Keratinocyte (primary cell): ENCODE measurements around the gene CHAF1A. TPM values are rescaled to one million over a fixed set of nuclear protein-coding genes. Genes with fewer than 3 reads are reported as not detected.

Experiments used
- DNase-seq: peaks from one replicate; pipeline ENCODE4 v3.0.0-alpha.2; 2011; ENCODE audit warnings: low read depth, missing footprints, low spot score
- FAIRE-seq: peaks from 2 replicates; lab custom pipeline; 2011; peaks lifted over from hg19 to GRCh38; lab: Jason Lieb, UNC
- H2AFZ ChIP-seq: 2 replicates; pipeline ENCODE4 v1.6.0; 2012; ENCODE audit warnings: low read length, control low read depth, inconsistent platforms; ENCODE audit not compliant: control insufficient read depth
- H3K27ac ChIP-seq: 2 replicates; pipeline ENCODE4 v1.5.1; 2011; ENCODE audit warnings: low read length; ENCODE audit not compliant: control insufficient read depth, insufficient read depth
- H3K27me3 ChIP-seq: 3 replicates; pipeline ENCODE4 v1.6.0; 2011; ENCODE audit warnings: low read length; ENCODE audit not compliant: control insufficient read depth, insufficient read depth; ENCODE audit errors: extremely low read depth
- H3K36me3 ChIP-seq, 2 experiments: 2 replicates in 1 of 2; 3 replicates in 1 of 2; pipeline ENCODE4 v1.5.1; 2011; ENCODE audit warnings: low read length in 2 of 2, mild to moderate bottlenecking in 1 of 2; ENCODE audit not compliant: control insufficient read depth in 2 of 2, insufficient read depth in 2 of 2; ENCODE audit errors: extremely low read depth in 1 of 2
- H3K4me1 ChIP-seq: 3 replicates; pipeline ENCODE4 v1.5.1; 2011; ENCODE audit warnings: low read length; ENCODE audit not compliant: control insufficient read depth, insufficient read depth; ENCODE audit errors: extremely low read depth
- H3K4me2 ChIP-seq: 3 replicates; pipeline ENCODE4 v1.6.0; 2011; ENCODE audit warnings: low read depth, low read length; ENCODE audit not compliant: control insufficient read depth, insufficient read depth; ENCODE audit errors: extremely low read depth
- H3K4me3 ChIP-seq, 3 experiments: fragments of 200-600 bp in 1 of 3; sonication (generic) in 1 of 3; 2 replicates in 2 of 3; 3 replicates in 1 of 3; pipeline ENCODE4 v1.5.1; 2011 to 2016; ENCODE audit warnings: low read length in 3 of 3, mild to moderate bottlenecking in 3 of 3, control low read depth in 2 of 3, inconsistent platforms in 1 of 3, low read depth in 1 of 3, mixed read lengths in 1 of 3, mixed run types in 1 of 3, moderate library complexity in 1 of 3; ENCODE audit not compliant: control insufficient read depth in 2 of 3, insufficient read depth in 2 of 3; ENCODE audit errors: extremely low read depth in 1 of 3
- H3K79me2 ChIP-seq: 2 replicates; pipeline ENCODE4 v1.6.0; 2012; ENCODE audit warnings: low read length; ENCODE audit not compliant: control insufficient read depth, insufficient read depth
- H3K9ac ChIP-seq: 3 replicates; pipeline ENCODE4 v1.6.0; 2011; ENCODE audit warnings: low read length; ENCODE audit not compliant: control insufficient read depth, insufficient read depth; ENCODE audit errors: extremely low read depth
- H3K9me1 ChIP-seq: 3 replicates; pipeline ENCODE4 v1.6.0; 2011; ENCODE audit warnings: low read length; ENCODE audit not compliant: control insufficient read depth, insufficient read depth; ENCODE audit errors: extremely low read depth
- H3K9me3 ChIP-seq: 2 replicates; pipeline ENCODE4 v1.5.1; 2012; ENCODE audit warnings: low read depth, low read length; ENCODE audit not compliant: control insufficient read depth
- H4K20me1 ChIP-seq: 3 replicates; pipeline ENCODE4 v1.6.0; 2011; ENCODE audit warnings: low read length; ENCODE audit not compliant: control insufficient read depth, insufficient read depth; ENCODE audit errors: extremely low read depth
- CTCF ChIP-seq, 3 experiments: IDR thresholded peaks in 1 of 3; conservative IDR thresholded peaks in 1 of 3; optimal IDR thresholded peaks in 1 of 3; 2 replicates in 2 of 3; 3 replicates in 1 of 3; pipeline versions ENCODE3 to v1.5.1; 2011; ENCODE audit warnings: low read length in 3 of 3, mild to moderate bottlenecking in 3 of 3, moderate library complexity in 2 of 3, control low read depth in 1 of 3, inconsistent platforms in 1 of 3; ENCODE audit not compliant: insufficient read depth in 2 of 3; ENCODE audit errors: extremely low read depth in 1 of 3
- EZH2 ChIP-seq: IDR thresholded peaks from one replicate; pipeline ENCODE4 v1.6.1; 2012; ENCODE audit warnings: inconsistent platforms, mild to moderate bottlenecking, low read length, moderate library complexity
- dilution Hi-C: fragments of 300-500 bp; cut with MboI; formaldehyde crosslinking; loops from one replicate; pipeline ENCODE4 v1.7.0; 2020; ENCODE audit warnings: low sequenced_read_pairs; ENCODE audit not compliant: extremely low pct_ligation_motif_present
- polyA plus RNA-seq, 5 experiments: library from polyadenylated mRNA; depleted of rRNA in 3 of 5; stranded (reverse) in 3 of 5; stranded (forward) in 1 of 5; unstranded in 1 of 5; fragments of >200 nt; gene quantifications; 1 replicate in 1 of 5; 2 replicates in 3 of 5; 3 replicates in 1 of 5; pipeline versions ENCODE4 v1.2.1 to v1.2.3, GENCODE V29; 2011 to 2012; ENCODE audit warnings: missing spikeins in 2 of 5, low read depth in 1 of 5, low replicate concordance in 1 of 5

Gene CHAF1A
- polyA plus RNA-seq, 1 donor (not counting 4 experiments of a cell fraction or from before 2014, with no cell fraction given), result 10.6 TPM

GRCh38 chr19:4454747-4455718 is 52.6 kb downstream of the CHAF1A start:
- Histone ChIP-seq H4K20me1 (no peaks in the 10 kb centered on the region), H3K27ac (peak overlapping the region; percentile 85), H2AFZ (peak overlapping the region; percentile 36), H3K4me2 (peak overlapping the region; percentile 88), H3K27me3 (no peaks in the 10 kb centered on the region), H3K9ac (peak overlapping the region; percentile 69), H3K9me1 (no peaks in the 10 kb centered on the region), H3K9me3 (no peaks in the 10 kb centered on the region), H3K4me1 (peaks cover 26% of the 10 kb centered on the region), H3K79me2 (peaks cover 25% of the 10 kb centered on the region), H3K36me3 (peaks cover 11 to 18% of the 10 kb centered on the region in 2 experiments), H3K4me3 (peak overlapping the region; percentile 46 to 84 (median 78))
- FAIRE-seq (peak; percentile 95), DNase-seq (peak; percentile 68)
- no peak for TF ChIP-seq CTCF (optimal IDR thresholded peaks at IDR 0.05 in 1 of 3, IDR thresholded peaks at IDR 0.05 in 1 of 3, conservative IDR thresholded peaks at IDR 0.05 in 1 of 3; ENCODE audit: extremely low read depth in 1 of 3, insufficient read depth in 2 of 3, low read length in 3 of 3)
- TF ChIP-seq EZH2, result no peak
- dilution Hi-C loops, result no loop called here

GRCh38 chr19:4455719-4456475 is 53.5 kb downstream of the CHAF1A start:
- no peaks in the 10 kb centered on the region for H3K9me3 ChIP-seq
- H3K36me3 ChIP-seq, result peaks cover 11 to 17% of the 10 kb centered on the region in 2 experiments
- H4K20me1 ChIP-seq, result no peaks in the 10 kb centered on the region
- H3K4me1 ChIP-seq, result peaks cover 26% of the 10 kb centered on the region
- peak; percentile 73 for FAIRE-seq
- TF ChIP-seq EZH2 (no peak), CTCF (optimal IDR thresholded peaks at IDR 0.05 in 1 of 3, IDR thresholded peaks at IDR 0.05 in 1 of 3, conservative IDR thresholded peaks at IDR 0.05 in 1 of 3; ENCODE audit: extremely low read depth in 1 of 3, insufficient read depth in 2 of 3, low read length in 3 of 3) (no peak)
- H3K4me2 ChIP-seq, result peak overlapping the region; percentile 88
- no peak for DNase-seq
- H3K27me3 ChIP-seq, result no peaks in the 10 kb centered on the region
- H3K4me3 ChIP-seq, result peak overlapping the region; percentile 46 to 84 (median 78)
- H3K79me2 ChIP-seq, result peaks cover 25% of the 10 kb centered on the region
- no peaks in the 10 kb centered on the region for H3K9me1 ChIP-seq
- peak overlapping the region; percentile 85 for H3K27ac ChIP-seq
- H2AFZ ChIP-seq, result no peak overlapping the region
- dilution Hi-C loops, result no loop called here
- peak overlapping the region; percentile 88 for H3K9ac ChIP-seq
